Neuronal stem cell (in vitro differentiated cells): Measurements from ENCODE around the gene RPL21.

Experiments
- DNase-seq: peaks from one replicate; pipeline ENCODE4 v3.0.0-alpha.2; 2013; ENCODE audit warnings: low spot score
- H2AFZ ChIP-seq: one replicate; pipeline ENCODE4 v1.6.1; 2013; ENCODE audit warnings: mild to moderate bottlenecking, low read length, inconsistent platforms
- H2AK5ac ChIP-seq: 2 replicates; pipeline ENCODE4 v1.6.1; 2013; ENCODE audit warnings: low read depth, mild to moderate bottlenecking, inconsistent platforms, low read length, moderate library complexity, mixed read lengths
- H2BK120ac ChIP-seq: 2 replicates; pipeline ENCODE4 v1.6.1; 2013; ENCODE audit warnings: low read depth, mild to moderate bottlenecking, inconsistent platforms, low read length, moderate library complexity, mixed read lengths
- H2BK12ac ChIP-seq: one replicate; pipeline ENCODE4 v1.6.1; 2013; ENCODE audit warnings: low read length, inconsistent platforms
- H2BK15ac ChIP-seq: 2 replicates; pipeline ENCODE4 v1.6.1; 2013; ENCODE audit warnings: mild to moderate bottlenecking, low read length, inconsistent platforms, mixed read lengths
- H2BK5ac ChIP-seq: one replicate; pipeline ENCODE4 v1.6.1; 2013; ENCODE audit warnings: inconsistent platforms, mild to moderate bottlenecking, low read length, moderate library complexity
- H3K14ac ChIP-seq: one replicate; pipeline ENCODE4 v1.6.1; 2013; ENCODE audit warnings: low read length, inconsistent platforms
- H3K18ac ChIP-seq: 2 replicates; pipeline ENCODE4 v1.6.1; 2013; ENCODE audit warnings: low read length, inconsistent platforms
- H3K23ac ChIP-seq: 2 replicates; pipeline ENCODE4 v1.6.1; 2013; ENCODE audit warnings: low read depth, mild to moderate bottlenecking, mixed read lengths, low read length, inconsistent platforms; ENCODE audit not compliant: poor library complexity
- H3K27ac ChIP-seq: replicated peaks from 3 replicates; pipeline ENCODE4 v1.5.1; 2013; ENCODE audit warnings: low read length, inconsistent platforms
- H3K27me3 ChIP-seq, 3 experiments: 2 replicates each; pipeline ENCODE4 v1.6.1; 2013; ENCODE audit warnings: low read length in 3 of 3, mild to moderate bottlenecking in 2 of 3, inconsistent platforms in 1 of 3, low read depth in 1 of 3, mixed read lengths in 1 of 3, moderate library complexity in 1 of 3; ENCODE audit not compliant: control insufficient read depth in 3 of 3, insufficient read depth in 3 of 3
- H3K36me3 ChIP-seq, 2 donors: replicated peaks in 1 of 2; 2 replicates each; pipeline ENCODE4 v1.6.1; 2013; ENCODE audit warnings: low read length in 2 of 2; ENCODE audit not compliant: control insufficient read depth in 2 of 2, insufficient read depth in 2 of 2
- H3K4ac ChIP-seq: 2 replicates; pipeline ENCODE4 v1.6.1; 2013; ENCODE audit warnings: inconsistent platforms, mild to moderate bottlenecking, low read length, moderate library complexity
- H3K4me1 ChIP-seq, 2 donors: 1 replicate in 1 of 2; 2 replicates in 1 of 2; pipeline ENCODE4 v1.6.1; 2013; ENCODE audit warnings: low read length in 2 of 2, low read depth in 1 of 2; ENCODE audit not compliant: control insufficient read depth in 2 of 2, insufficient read depth in 1 of 2
- H3K4me2 ChIP-seq: one replicate; pipeline ENCODE4 v1.6.1; 2013; ENCODE audit warnings: mild to moderate bottlenecking, low read length, inconsistent platforms; ENCODE audit not compliant: insufficient read depth, poor library complexity, severe bottlenecking
- H3K4me3 ChIP-seq, 2 donors: 2 replicates each; pipeline ENCODE4 v1.5.1; 2013; ENCODE audit warnings: low read length in 2 of 2, mild to moderate bottlenecking in 2 of 2, inconsistent platforms in 1 of 2, moderate library complexity in 1 of 2
- H3K79me1 ChIP-seq: one replicate; pipeline ENCODE4 v1.6.1; 2013; ENCODE audit warnings: low read depth, mild to moderate bottlenecking, inconsistent platforms, low read length, moderate library complexity
- H3K9ac ChIP-seq: one replicate; pipeline ENCODE4 v1.6.1; 2013; ENCODE audit warnings: mild to moderate bottlenecking, low read depth, low read length, inconsistent platforms; ENCODE audit not compliant: poor library complexity
- H3K9me3 ChIP-seq, 2 donors: replicated peaks in 1 of 2; 2 replicates each; pipeline versions ENCODE3 to v1.6.1; 2013; ENCODE audit warnings: low read length in 2 of 2, mild to moderate bottlenecking in 2 of 2, inconsistent platforms in 1 of 2, low read depth in 1 of 2, mixed read lengths in 1 of 2, moderate library complexity in 1 of 2; ENCODE audit not compliant: control insufficient read depth in 2 of 2, insufficient read depth in 1 of 2
- H4K8ac ChIP-seq: one replicate; pipeline ENCODE4 v1.6.1; 2013; ENCODE audit warnings: low read depth, mild to moderate bottlenecking, inconsistent platforms, low read length, moderate library complexity
- H4K91ac ChIP-seq: one replicate; pipeline ENCODE4 v1.6.1; 2013; ENCODE audit warnings: low read length, low read depth, mild to moderate bottlenecking, inconsistent platforms; ENCODE audit not compliant: poor library complexity
- whole genome bisulfite sequencing, 2 donors: extraction: QIAGEN DNeasy Blood & Tissue Kit; methylation state at CpG; one replicate each; pipeline ENCODE4 v1.1.7; 2013; ENCODE audit warnings: missing lambda C conversion rate in 2 of 2, mixed read lengths in 1 of 2; ENCODE audit not compliant: insufficient read length in 2 of 2, insufficient replicate concordance in 1 of 2; ENCODE audit errors: extremely low coverage in 2 of 2; 5-methylcytosine and 5-hydroxymethylcytosine counted together

RPL21 gene

DNA sequence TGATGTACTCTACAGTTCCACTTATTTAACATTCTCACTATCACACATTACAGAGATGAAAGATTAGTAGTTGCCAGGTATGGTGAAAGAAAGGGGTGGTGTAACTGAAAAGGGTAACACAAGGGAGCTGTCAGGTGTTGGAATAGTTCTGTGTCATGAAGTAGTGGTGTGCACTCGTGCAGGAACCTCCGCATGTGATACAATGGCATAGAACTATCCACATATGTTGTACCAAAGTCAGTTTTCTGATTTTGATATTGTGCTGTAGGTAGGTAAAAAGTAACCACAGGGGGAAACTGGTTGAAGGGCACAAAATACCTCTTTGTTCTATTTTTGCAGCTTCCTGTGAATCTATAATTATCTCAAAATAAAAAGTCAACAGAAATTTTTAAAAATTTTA, 24.4 kb upstream of the RPL21 start:
- H2AK5ac ChIP-seq = no peak overlapping the region
- H3K4me2 ChIP-seq = no peak overlapping the region
- no peak for DNase-seq
- H3K9ac ChIP-seq = no peak overlapping the region
- no peak overlapping the region for H2BK15ac ChIP-seq
- H2BK12ac ChIP-seq = no peak overlapping the region
- H3K4me3 ChIP-seq = no peak overlapping the region
- no peaks in the 10 kb centered on the region for H3K27me3 ChIP-seq
- H3K36me3 ChIP-seq = no peaks in the 10 kb centered on the region
- H2BK5ac ChIP-seq = no peak overlapping the region
- no peaks in the 10 kb centered on the region for H3K79me1 ChIP-seq
- no peak overlapping the region for H4K91ac ChIP-seq
- no peak overlapping the region for H2BK120ac ChIP-seq
- no peak overlapping the region for H3K27ac ChIP-seq
- no peaks in the 10 kb centered on the region for H3K4me1 ChIP-seq
- H4K8ac ChIP-seq = no peak overlapping the region
- H3K23ac ChIP-seq = no peak overlapping the region
- H3K14ac ChIP-seq = no peak overlapping the region
- H3K9me3 ChIP-seq = peaks cover 0 to 4% of the 10 kb centered on the region in 2 donors
- no peak overlapping the region for H3K4ac ChIP-seq
- no CpG with 5 or more reads among the region's 2 CpGs for WGBS, 2 donors
- H2AFZ ChIP-seq = no peak overlapping the region
- H3K18ac ChIP-seq = no peak overlapping the region

- Histone ChIP-seq H3K27me3 (no peaks in the 10 kb centered on the region), H3K14ac (no peak overlapping the region), H4K8ac (no peak overlapping the region), H3K4me3 (no peak overlapping the region), H3K27ac (no peak overlapping the region), H3K36me3 (peaks cover 0 to 4% of the 10 kb centered on the region in 2 donors), H3K79me1 (no peaks in the 10 kb centered on the region), H3K23ac (no peak overlapping the region), H2BK120ac (no peak overlapping the region), H3K4me1 (no peaks in the 10 kb centered on the region), H4K91ac (no peak overlapping the region), H2BK5ac (no peak overlapping the region), H3K18ac (no peak overlapping the region), H2BK12ac (no peak overlapping the region), H2AFZ (no peak overlapping the region), H3K4me2 (no peak overlapping the region), H3K9ac (no peak overlapping the region), H3K9me3 (peaks cover 0 to 4% of the 10 kb centered on the region in 2 donors), H3K4ac (no peak overlapping the region), H2BK15ac (no peak overlapping the region), H2AK5ac (no peak overlapping the region)
- no peak for DNase-seq
Measured at GRCh38 chr13:27228131-27228530, 23.2 kb upstream of the RPL21 start.

- H2AFZ ChIP-seq = no peak overlapping the region
- WGBS, 2 donors = no CpG with 5 or more reads among the region's 3 CpGs
Measured at GRCh38 chr13:27229642-27230041, 21.7 kb upstream of the RPL21 start.

GRCh38 chr13:27233964-27234363, 17.4 kb upstream of the RPL21 start:
- Histone ChIP-seq H3K4me3 (no peak overlapping the region), H2BK120ac (no peak overlapping the region), H2BK12ac (no peak overlapping the region), H3K9me3 (no peaks in the 10 kb centered on the region), H3K36me3 (peaks cover 0 to 5% of the 10 kb centered on the region in 2 donors), H3K4me1 (no peaks in the 10 kb centered on the region), H4K91ac (no peak overlapping the region), H3K4me2 (no peak overlapping the region), H2BK5ac (no peak overlapping the region), H4K8ac (no peak overlapping the region), H3K14ac (no peak overlapping the region), H3K9ac (no peak overlapping the region), H3K79me1 (no peaks in the 10 kb centered on the region), H3K27ac (no peak overlapping the region), H2AFZ (no peak overlapping the region), H3K23ac (no peak overlapping the region), H3K27me3 (no peaks in the 10 kb centered on the region), H3K18ac (no peak overlapping the region), H2BK15ac (no peak overlapping the region), H3K4ac (no peak overlapping the region), H2AK5ac (no peak overlapping the region)
- DNase-seq = no peak
- WGBS, 2 donors = no CpG with 5 or more reads among the region's 5 CpGs

More at GRCh38 chr13:27229642-27230041, 21.7 kb upstream of the RPL21 start:
- H2BK15ac ChIP-seq = no peak overlapping the region
- no peak overlapping the region for H2BK120ac ChIP-seq
- no peak overlapping the region for H2AK5ac ChIP-seq
- peaks cover 0 to 4% of the 10 kb centered on the region in 2 donors for H3K9me3 ChIP-seq
- no peaks in the 10 kb centered on the region for H3K4me1 ChIP-seq
- H3K9ac ChIP-seq = no peak overlapping the region
- H4K8ac ChIP-seq = no peak overlapping the region
- no peak overlapping the region for H3K4me2 ChIP-seq
- DNase-seq = no peak
- H3K36me3 ChIP-seq = peaks cover 0 to 5% of the 10 kb centered on the region in 2 donors
- no peak overlapping the region for H2BK5ac ChIP-seq
- no peak overlapping the region for H3K18ac ChIP-seq
- no peak overlapping the region for H3K4ac ChIP-seq
- no peak overlapping the region for H3K14ac ChIP-seq
- H3K23ac ChIP-seq = no peak overlapping the region
- no peaks in the 10 kb centered on the region for H3K27me3 ChIP-seq
- no peak overlapping the region for H4K91ac ChIP-seq
- H3K4me3 ChIP-seq = no peak overlapping the region
- H2BK12ac ChIP-seq = no peak overlapping the region
- H3K27ac ChIP-seq = no peak overlapping the region
- H3K79me1 ChIP-seq = no peaks in the 10 kb centered on the region
